KOPT-K1 (cell line): ENCODE results near the gene CDHR3.

Experiments
- H3K27ac ChIP-seq: fragments of 200-600 bp; sonication (generic); 2 replicates; pipeline ENCODE4 v1.5.1; 2016; ENCODE audit warnings: antibody characterized with exemption, mild to moderate bottlenecking, low read depth, low read length; ENCODE audit not compliant: poor library complexity, severe bottlenecking
- H3K36me3 ChIP-seq: fragments of 200-600 bp; sonication (generic); 2 replicates; pipeline ENCODE4 v1.5.1; 2017; ENCODE audit warnings: antibody characterized with exemption, mild to moderate bottlenecking, low read length, moderate library complexity; ENCODE audit not compliant: insufficient read depth
- H3K9me3 ChIP-seq: fragments of 200-600 bp; sonication (generic); 2 replicates; pipeline ENCODE4 v1.5.1; 2017; ENCODE audit warnings: antibody characterized with exemption, low read length, mild to moderate bottlenecking; ENCODE audit not compliant: insufficient read depth, poor library complexity, severe bottlenecking

The CDHR3 gene

DNA sequence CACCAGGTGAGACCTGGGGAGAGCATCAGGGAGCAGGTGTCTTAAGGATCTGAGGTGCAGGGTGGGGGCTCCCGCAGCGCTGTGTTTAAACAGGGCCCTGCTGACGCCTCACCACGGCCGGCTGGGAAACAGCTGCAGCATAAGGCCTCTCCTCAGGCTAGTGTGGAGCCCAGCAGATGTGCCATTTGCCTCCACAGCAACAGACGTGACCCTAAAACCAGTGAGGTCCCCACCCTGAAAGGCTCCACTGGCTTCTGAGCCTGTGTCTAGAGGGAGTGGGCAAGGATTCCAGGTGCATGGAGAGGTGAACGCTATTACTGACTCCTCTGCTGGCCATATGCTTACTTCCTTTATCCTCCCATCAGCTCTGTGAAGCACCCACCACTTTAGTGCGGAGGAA, 101.3 kb downstream of the CDHR3 start:
- Histone ChIP-seq H3K36me3 (no peaks in the 10 kb centered on the region), H3K27ac (peak overlapping the region; percentile 38), H3K9me3 (no peaks in the 10 kb centered on the region)

DNA sequence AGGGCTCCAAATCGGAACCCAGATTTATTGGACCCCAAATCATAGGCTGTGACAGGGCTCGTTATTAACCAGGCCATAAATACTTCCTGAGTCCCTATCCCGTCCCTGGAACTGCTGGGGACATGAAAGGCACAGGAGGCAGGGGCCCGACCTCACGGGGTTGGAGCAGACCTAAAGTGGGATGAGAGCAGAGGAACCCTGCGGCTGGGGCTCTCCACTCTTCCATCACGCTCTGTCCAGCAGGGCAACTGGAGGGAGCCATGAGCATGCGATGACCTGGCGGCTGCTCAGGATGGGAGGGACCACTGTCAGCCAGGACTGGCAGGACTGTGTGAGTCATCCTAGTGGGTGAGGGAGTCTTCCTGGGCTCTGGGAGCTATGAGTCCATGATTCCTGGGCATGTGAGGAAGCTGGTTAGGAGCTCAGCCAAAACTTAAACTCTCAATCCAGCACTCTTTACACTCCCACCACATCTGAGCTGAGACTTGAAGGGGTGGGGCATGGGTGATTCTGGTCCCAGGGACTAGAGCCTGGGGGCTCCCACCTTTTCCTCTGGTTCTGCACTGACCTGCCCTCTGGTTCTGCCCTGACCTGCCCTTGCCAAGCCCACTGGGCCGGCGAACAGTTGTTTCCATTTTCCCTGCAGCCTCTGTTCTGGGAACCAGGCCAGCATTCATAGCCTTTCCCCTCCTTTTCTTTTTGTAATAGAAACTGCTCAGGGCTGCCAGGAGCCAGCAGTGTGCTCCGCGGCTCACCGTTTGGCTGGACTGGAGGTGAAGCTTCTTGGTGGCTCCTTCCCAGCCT, 101.9 kb downstream of the CDHR3 start:
- Histone ChIP-seq H3K9me3 (no peaks in the 10 kb centered on the region), H3K36me3 (no peaks in the 10 kb centered on the region), H3K27ac (peak overlapping the region; percentile 38)

DNA sequence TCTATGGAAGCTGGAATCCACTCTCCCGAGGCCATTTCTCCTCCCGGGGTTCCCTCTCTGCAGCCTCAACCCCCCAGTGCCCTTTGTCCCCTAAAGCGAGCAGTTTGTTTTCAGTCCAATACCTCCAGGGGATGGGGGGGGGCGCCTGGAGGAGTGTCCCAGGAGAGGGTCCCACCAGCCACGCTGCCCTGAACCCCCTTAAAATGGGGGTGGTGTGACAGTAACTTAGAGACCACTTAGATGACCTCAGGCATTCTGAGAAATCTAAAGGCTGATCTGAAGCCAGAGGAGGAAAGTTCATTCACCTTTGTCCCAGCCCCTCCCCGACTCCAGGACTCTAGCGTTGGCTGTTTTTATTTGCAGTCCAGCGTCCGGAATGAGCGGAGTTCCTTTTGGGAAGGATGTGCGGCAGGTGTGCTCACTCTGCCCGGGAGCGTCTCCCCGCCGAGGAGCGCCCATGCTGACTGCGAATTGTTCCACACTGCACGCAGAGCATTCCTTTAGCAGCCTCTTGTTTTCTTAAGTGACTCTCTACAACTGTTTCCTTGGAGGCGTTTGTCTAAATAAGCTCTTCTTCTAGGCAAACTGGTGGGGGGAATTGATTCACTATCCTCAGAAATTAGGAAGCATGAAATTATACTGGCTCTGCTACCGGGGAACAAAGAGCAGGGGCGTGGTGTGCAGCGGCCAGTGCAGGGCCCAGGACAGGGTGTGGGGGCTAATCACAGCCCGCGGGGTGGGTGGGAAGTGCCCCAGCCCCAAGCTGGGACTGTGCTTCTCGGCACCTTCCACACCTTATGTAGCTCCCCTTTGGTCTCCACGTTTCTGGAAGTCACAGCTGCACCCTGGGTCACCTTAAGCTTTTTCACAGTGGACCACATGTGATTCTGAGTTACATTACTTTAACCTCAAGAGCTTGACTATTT, 102.8 kb downstream of the CDHR3 start:
- no peaks in the 10 kb centered on the region for H3K36me3 ChIP-seq
- no peaks in the 10 kb centered on the region for H3K9me3 ChIP-seq
- no peak overlapping the region for H3K27ac ChIP-seq

DNA sequence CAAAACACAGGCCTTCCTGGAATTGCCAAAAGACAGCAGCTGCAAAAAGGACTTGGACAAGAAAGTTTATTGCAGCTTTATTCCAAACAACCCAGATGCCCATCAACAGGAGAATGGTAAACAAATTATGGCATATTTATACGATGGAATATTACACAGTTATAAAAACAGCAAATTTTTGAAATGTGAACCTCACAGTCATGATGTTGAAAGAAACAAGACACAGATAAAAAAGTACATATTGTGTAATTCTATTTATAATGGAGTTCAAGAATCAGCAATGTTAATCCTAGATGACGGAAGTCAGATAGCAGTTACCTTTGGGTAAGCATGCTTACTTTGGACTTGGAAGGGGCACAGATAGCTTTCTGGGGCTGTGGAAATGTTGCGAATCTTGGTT, 104.6 kb downstream of the CDHR3 start:
- H3K36me3 ChIP-seq, result no peaks in the 10 kb centered on the region
- no peaks in the 10 kb centered on the region for H3K9me3 ChIP-seq
- peak overlapping the region; percentile 99 for H3K27ac ChIP-seq

DNA sequence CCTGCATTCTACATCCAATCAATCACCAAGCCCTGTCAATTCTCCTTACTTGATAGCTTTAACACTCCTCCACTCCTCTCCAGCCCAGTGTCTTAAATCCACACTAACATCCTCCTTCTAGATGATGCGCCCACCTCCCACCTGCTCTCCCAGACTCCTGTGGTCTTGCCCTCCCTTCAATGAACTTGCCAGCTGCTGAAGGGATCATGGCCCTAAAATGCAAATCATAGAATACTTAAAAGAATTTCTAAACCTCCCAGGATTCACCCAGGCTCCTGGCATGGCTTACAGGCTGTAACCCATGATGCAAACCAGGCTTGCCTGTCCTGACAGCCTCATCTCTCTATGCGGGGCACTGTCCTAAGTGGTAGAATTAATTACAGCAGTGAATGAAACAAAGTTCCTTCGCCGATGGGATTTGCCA, 105.5 kb downstream of the CDHR3 start:
- Histone ChIP-seq H3K9me3 (no peaks in the 10 kb centered on the region), H3K36me3 (no peaks in the 10 kb centered on the region), H3K27ac (peak overlapping the region; percentile 99)

DNA sequence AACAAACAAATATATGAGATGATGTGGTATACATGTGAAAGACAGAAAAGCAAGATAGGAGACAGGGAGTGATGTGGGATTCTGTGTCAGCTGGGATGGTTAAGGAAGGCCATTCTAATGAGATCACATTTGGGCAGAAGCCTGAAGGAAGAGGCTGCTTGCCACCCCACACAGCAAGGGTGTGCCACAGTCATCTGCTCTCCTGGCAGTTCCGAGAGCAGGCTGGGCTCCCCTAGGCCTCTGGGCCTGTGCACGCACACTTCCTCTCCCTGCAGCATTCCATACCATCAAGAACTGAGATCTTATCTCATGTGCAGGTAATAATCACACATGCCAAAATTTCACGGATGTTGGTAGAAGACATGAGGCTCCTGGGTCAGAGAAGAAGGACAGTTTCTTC, 105.9 kb downstream of the CDHR3 start:
- H3K9me3 ChIP-seq, result no peaks in the 10 kb centered on the region
- H3K36me3 ChIP-seq, result no peaks in the 10 kb centered on the region
- peak overlapping the region; percentile 99 for H3K27ac ChIP-seq

DNA sequence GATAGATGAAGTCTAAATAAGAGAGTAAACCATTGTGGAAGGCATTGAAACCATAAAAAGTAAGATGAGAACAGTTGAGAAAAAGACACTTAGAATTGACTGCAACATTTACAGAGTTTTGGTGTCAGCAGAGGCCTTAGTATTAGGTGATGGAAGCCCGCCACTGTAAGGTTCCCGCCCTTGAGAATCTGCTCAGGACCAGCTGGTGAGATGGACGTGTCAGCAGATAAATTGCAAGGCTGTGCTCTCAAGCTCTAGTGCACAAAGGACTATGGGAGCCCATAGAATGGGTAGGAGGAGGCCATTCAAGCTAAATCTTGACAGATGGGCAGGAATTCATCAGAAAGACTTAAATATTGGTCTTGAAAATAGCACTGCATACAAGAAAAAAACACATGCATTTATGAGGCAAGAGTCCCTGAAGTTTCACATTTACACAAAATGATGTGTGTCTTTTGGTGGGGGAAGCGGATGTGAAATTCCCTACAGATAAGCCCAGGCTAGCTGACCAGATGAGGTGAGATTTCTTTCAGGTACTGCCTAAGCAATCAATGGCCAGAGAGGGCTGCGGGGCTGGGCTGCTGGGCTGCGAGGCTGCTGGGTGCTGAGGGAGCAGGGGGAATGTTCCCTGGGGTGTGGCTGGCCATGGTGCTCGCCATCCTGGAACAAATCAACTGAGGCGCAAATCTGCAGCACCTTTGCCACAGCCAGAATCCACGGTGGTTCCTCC, 106.6 kb downstream of the CDHR3 start:
- Histone ChIP-seq H3K9me3 (no peaks in the 10 kb centered on the region), H3K27ac (peak overlapping the region; percentile 99), H3K36me3 (no peaks in the 10 kb centered on the region)

DNA sequence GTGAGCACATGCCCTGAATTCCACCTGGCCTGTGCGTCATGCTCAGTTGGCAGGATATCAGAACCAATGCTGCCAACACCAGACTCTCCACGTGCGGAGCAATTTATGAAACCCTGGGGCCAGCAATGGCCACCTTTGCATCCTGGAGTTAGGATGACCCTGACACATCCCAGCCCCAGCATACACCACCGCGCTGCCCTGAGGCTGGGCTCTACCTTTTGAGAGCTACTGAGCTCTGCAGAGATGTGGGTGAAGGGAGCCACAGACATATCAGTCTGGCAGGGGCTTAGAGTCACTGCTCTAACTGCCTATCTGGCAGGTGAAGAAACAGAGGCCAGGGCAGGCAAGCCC, 107.1 kb downstream of the CDHR3 start:
- H3K9me3 ChIP-seq, result no peaks in the 10 kb centered on the region
- H3K27ac ChIP-seq, result peak overlapping the region; percentile 99
- no peaks in the 10 kb centered on the region for H3K36me3 ChIP-seq

DNA sequence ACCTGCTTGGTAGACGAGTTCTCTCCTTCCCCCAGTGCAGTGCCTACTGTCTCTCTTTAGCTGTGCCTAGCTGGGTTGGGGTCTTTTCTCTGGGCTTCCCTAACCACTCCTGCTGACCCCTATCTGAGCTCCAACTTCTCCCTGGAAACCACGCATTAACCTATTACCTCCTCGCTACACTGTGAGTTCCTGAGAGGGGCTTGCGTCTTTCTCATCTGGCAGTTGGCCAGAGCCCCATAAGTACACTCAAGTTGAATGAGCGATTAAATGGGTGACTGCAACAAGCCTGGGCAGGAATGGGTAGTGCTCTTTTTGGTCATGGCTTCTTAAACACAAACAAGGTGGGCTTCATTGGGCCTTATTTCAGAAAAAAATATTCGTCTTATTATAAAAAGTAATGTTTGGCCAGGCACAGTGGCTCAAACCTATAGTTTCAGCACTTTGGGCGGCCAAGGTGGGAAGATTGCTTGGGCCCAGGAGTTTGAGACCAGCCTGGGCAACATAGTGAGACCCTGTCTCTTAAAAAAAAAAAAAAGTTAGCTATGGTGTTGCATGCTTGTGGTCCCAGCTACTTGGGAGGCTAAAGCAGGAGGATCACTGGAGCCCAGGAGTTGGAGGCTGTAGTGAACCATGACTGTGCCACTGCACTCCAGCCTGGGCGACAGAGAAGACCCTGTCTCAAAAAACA, 107.6 kb downstream of the CDHR3 start:
- H3K27ac ChIP-seq, result peak overlapping the region; percentile 99
- no peaks in the 10 kb centered on the region for H3K9me3 ChIP-seq
- H3K36me3 ChIP-seq, result no peaks in the 10 kb centered on the region

DNA sequence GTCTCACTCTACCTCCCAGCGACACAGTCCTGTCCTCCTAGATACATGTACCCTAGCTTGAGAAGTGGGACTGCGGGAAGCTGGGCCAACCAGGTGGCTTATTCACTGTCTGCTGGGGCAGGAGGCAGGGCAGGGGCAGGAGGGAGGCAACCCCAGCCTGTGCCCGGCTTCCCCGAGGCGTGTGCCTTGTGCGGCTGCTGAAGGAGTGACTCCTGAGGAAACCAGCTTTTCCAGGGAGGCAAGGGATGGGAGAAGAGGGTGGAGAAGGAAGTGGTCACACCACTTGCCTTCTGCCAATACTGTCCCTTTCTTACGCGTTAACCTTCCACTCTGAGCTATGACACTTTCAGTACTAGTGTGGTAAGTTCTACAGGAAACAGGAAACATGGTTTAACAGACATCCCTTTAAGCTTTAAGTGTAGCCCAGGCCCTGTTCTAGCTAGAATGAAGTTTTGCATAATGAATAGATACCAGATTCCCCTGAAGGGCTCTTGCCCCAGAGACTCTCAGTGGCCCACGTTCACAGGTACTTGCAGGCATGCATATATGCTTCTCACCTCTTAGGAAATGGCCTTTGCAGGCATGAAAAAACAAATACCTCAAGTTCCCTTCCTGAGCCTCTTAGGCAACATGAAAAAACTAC, 108.4 kb downstream of the CDHR3 start:
- H3K9me3 ChIP-seq, result no peaks in the 10 kb centered on the region
- H3K27ac ChIP-seq, result peak overlapping the region; percentile 99
- no peaks in the 10 kb centered on the region for H3K36me3 ChIP-seq

DNA sequence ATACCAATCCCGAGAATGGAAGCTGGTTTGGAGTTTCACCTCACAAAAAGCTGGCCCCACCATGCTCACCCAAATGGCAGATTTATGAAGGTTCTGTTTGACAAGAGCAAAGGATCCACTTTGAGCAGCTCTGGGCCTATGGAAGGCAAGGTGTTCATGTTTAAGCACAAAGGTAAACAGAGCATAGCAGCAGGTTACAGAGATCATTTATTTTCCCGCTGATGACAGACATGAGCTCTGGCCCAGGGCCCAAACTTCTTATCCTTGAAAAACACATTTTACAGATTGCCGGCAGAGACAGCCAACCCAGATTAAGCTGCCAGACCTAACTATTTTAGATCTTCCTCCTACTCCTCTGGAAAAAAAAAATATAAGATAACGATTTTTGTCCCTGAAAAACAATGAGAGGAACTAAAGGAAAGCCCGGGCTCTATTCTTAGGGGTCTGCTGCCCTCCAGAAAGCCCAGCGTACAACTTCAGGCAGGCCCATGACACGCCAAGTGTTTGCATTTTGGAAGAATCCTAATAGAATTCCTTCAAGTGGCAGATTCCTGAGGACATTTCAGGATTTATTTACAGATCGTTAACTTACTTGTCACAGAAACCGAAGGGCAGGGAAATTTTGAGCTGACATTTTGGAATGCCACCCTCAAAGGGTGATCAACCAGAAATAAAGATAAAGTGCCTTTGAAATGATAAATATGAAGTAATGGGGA, 109.1 kb downstream of the CDHR3 start:
- Histone ChIP-seq H3K9me3 (no peaks in the 10 kb centered on the region), H3K36me3 (no peaks in the 10 kb centered on the region), H3K27ac (peak overlapping the region; percentile 99)

DNA sequence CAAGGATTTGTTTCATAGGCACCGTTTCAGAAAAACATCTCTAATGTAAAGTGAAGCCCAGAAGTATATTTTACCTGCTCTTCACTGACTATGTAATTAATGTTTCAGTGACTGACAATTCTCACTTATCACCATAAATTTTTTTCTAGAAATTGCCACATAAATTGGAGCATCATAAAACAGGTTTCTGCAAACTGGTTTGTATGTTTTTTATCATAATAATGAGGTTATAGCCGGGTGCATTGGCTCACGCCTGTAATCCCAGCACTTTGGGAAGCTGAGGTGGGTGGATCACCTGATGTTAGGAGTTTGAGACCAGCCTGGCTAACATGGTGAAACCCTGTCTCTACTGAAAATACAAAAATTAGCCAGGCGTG, 109.6 kb downstream of the CDHR3 start:
- H3K27ac ChIP-seq, result peak overlapping the region; percentile 99
- no peaks in the 10 kb centered on the region for H3K36me3 ChIP-seq
- H3K9me3 ChIP-seq, result no peaks in the 10 kb centered on the region

DNA sequence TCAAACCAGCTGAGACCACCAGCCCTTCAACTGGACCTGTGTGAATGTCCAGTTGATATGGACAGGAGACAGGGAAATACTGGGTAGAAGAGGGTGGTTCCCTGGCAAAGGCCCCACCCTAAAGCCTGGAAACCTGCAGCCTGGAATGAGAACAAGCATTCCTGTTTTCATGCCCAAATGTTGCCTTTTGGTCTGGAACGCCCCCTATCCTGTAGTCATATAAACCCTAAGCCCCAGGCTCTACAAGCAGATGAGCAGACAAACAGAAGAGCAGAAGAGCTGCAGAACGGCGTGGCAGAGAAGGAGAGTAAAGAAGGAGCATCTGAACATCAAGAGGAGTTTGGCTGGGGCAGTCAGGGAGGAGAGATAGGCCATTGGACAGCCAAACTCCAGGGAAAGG, 110.6 kb downstream of the CDHR3 start:
- H3K9me3 ChIP-seq, result no peaks in the 10 kb centered on the region
- H3K27ac ChIP-seq, result peak overlapping the region; percentile 99
- H3K36me3 ChIP-seq, result no peaks in the 10 kb centered on the region

DNA sequence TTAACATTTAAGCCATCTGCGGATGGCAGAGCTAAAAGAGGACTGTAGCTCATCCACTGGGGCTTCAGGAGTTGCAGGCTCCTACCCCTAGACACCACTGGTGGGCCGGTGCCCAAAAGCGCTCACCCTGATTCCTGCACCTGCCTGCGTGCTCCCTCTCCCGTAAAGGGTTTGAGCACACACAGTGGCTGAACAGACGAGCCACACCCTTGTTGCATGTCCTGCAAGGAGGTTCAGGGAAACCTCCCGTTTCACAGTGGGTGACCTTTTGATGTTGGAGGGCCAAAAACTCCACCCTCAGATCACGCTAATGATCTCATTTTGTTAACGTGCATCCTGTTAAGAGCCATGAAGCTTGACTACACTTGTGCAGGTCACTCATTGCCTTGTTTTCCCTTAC, 111.2 kb downstream of the CDHR3 start:
- Histone ChIP-seq H3K27ac (peak overlapping the region; percentile 99), H3K36me3 (no peaks in the 10 kb centered on the region), H3K9me3 (no peaks in the 10 kb centered on the region)
